Natural killer cell (primary cell): ENCODE data around the gene ALDH1A3. TPM values are rescaled to one million over a fixed set of nuclear protein-coding genes. Genes with fewer than 3 reads are reported as not detected.

ENCODE experiments used
- ATAC-seq, 3 donors: fragments of 150-1000 bp in 2 of 3; fragments of 200-7000 bp in 1 of 3; cut with Tn5 transposase; 1 replicate in 1 of 3; 2 replicates in 2 of 3; pipeline ENCODE4 v1.10.0; 2021; ENCODE audit warnings: mild to moderate bottlenecking in 2 of 3, moderate library complexity in 2 of 3
- DNase-seq, 2 donors: peaks; one replicate each; pipeline versions ENCODE4 v3.0.0 to v3.0.0-alpha.2; 2013 to 2021; ENCODE audit warnings: mixed read lengths in 1 of 2
- H3K27ac ChIP-seq: one replicate; pipeline ENCODE4 v1.5.1; 2013; ENCODE audit warnings: mild to moderate bottlenecking, low read length
- H3K27me3 ChIP-seq: one replicate; pipeline ENCODE4 v1.6.1; 2013; ENCODE audit warnings: low read length; ENCODE audit not compliant: control insufficient read depth, insufficient read depth
- H3K36me3 ChIP-seq: one replicate; pipeline ENCODE4 v1.6.1; 2013; ENCODE audit warnings: low read length; ENCODE audit not compliant: control insufficient read depth, insufficient read depth
- H3K4me1 ChIP-seq: one replicate; pipeline ENCODE4 v1.6.1; 2013; ENCODE audit warnings: low read length; ENCODE audit not compliant: control insufficient read depth, insufficient read depth
- H3K4me3 ChIP-seq: one replicate; pipeline ENCODE4 v1.5.1; 2013; ENCODE audit warnings: low read length
- H3K9me3 ChIP-seq: one replicate; pipeline ENCODE4 v1.6.1; 2013; ENCODE audit warnings: low read length; ENCODE audit not compliant: control insufficient read depth, insufficient read depth
- H3K27ac Mint-ChIP-seq, 2 donors: one replicate each; pipeline ENCODE4 v1.8.0; 2022; ENCODE audit warnings: mild to moderate bottlenecking in 2 of 2, mixed read lengths in 2 of 2, moderate library complexity in 1 of 2
- H3K27me3 Mint-ChIP-seq, 2 donors: one replicate each; pipeline ENCODE4 v1.8.0; 2022; ENCODE audit warnings: low read depth in 2 of 2, mixed read lengths in 2 of 2
- H3K36me3 Mint-ChIP-seq: one replicate; pipeline ENCODE4 v1.8.0; 2022; ENCODE audit warnings: mixed read lengths
- H3K4me1 Mint-ChIP-seq, 2 donors: one replicate each; pipeline ENCODE4 v1.8.0; 2022; ENCODE audit warnings: mixed read lengths in 2 of 2
- H3K4me3 Mint-ChIP-seq: one replicate; pipeline ENCODE4 v1.8.0; 2022; ENCODE audit warnings: mild to moderate bottlenecking, moderate library complexity, mixed read lengths
- H3K9me3 Mint-ChIP-seq, 2 donors: one replicate each; pipeline ENCODE4 v1.8.0; 2022; ENCODE audit warnings: mixed read lengths in 2 of 2
- CTCF ChIP-seq: fragments of 200-600 bp; IDR thresholded peaks from one replicate; pipeline ENCODE4 v1.8.0; 2022; ENCODE audit warnings: antibody characterized with exemption
- WGBS: methylation state at CpG from one replicate; pipeline ENCODE4 v1.1.7; 2013; ENCODE audit warnings: missing lambda C conversion rate; ENCODE audit not compliant: insufficient coverage; 5-methylcytosine and 5-hydroxymethylcytosine counted together
- intact Hi-C: fragments of 100-400 bp; cut with micrococcal nuclease; formaldehyde crosslinking; loops from one replicate; pipeline ENCODE4 v1.14.2; 2022
- total RNA-seq, 4 donors: library from RNA; stranded (reverse); fragments of 120-200 nt in 1 of 4; gene quantifications; one replicate each; pipeline versions ENCODE4 v1.2.3 to v1.2.4, GENCODE V29; 2013 to 2022

The ALDH1A3 gene
- total RNA-seq, 3 donors from 2014 or later (not counting 1 experiment from before 2014, with no cell fraction given), result not detected

GRCh38 chr15:100952566-100952965 lies 72.9 kb downstream of the ALDH1A3 start:
- Mint-ChIP-seq H3K36me3 (no peaks in the 10 kb centered on the region), H3K4me1 (no peaks in the 10 kb centered on the region), H3K9me3 (no peaks in the 10 kb centered on the region), H3K4me3 (no peak overlapping the region), H3K27ac (no peak overlapping the region), H3K27me3 (peaks cover 10 to 30% of the 10 kb centered on the region in 2 donors)
- intact Hi-C loops, result no loop called here
- Histone ChIP-seq H3K36me3 (no peaks in the 10 kb centered on the region), H3K4me1 (no peaks in the 10 kb centered on the region), H3K27me3 (no peaks in the 10 kb centered on the region), H3K4me3 (no peak overlapping the region), H3K27ac (no peak overlapping the region), H3K9me3 (no peaks in the 10 kb centered on the region)
- DNase-seq, result no peak
- no peak for ATAC-seq
- WGBS, result 83% methylated on average over 3 of the region's 3 CpGs
- no peak for TF ChIP-seq CTCF

GRCh38 chr15:100958326-100959065 lies 78.9 kb downstream of the ALDH1A3 start:
- peaks cover 2 to 39% of the 10 kb centered on the region in 2 donors for H3K27me3 Mint-ChIP-seq
- DNase-seq (no peak), ATAC-seq (no peak)
- H3K27ac ChIP-seq, result no peak overlapping the region
- no peak for TF ChIP-seq CTCF
- H3K36me3 ChIP-seq, result no peaks in the 10 kb centered on the region
- H3K27ac Mint-ChIP-seq, result no peak overlapping the region
- no peaks in the 10 kb centered on the region for H3K36me3 Mint-ChIP-seq
- H3K4me1 Mint-ChIP-seq, result no peaks in the 10 kb centered on the region
- no peaks in the 10 kb centered on the region for H3K4me1 ChIP-seq
- H3K9me3 ChIP-seq, result no peaks in the 10 kb centered on the region
- intact Hi-C loops, result no loop called here
- no peaks in the 10 kb centered on the region for H3K27me3 ChIP-seq
- H3K4me3 ChIP-seq, result no peak overlapping the region
- H3K9me3 Mint-ChIP-seq, result no peaks in the 10 kb centered on the region
- H3K4me3 Mint-ChIP-seq, result no peak overlapping the region
- 62% methylated on average over 10 of the region's 10 CpGs for WGBS

- intact Hi-C loops, result no loop called here
- WGBS, result 66% methylated on average over 13 of the region's 14 CpGs
Observed at GRCh38 chr15:100959066-100960050, 79.7 kb downstream of the ALDH1A3 start.

More at GRCh38 chr15:100959066-100960050, 79.7 kb downstream of the ALDH1A3 start:
- H3K4me1 Mint-ChIP-seq, result no peaks in the 10 kb centered on the region
- Histone ChIP-seq H3K4me1 (no peaks in the 10 kb centered on the region), H3K4me3 (no peak overlapping the region), H3K27me3 (peaks cover under 1% of the 10 kb centered on the region), H3K36me3 (no peaks in the 10 kb centered on the region), H3K9me3 (no peaks in the 10 kb centered on the region), H3K27ac (no peak overlapping the region)
- TF ChIP-seq CTCF, result no peak
- no peak overlapping the region for H3K27ac Mint-ChIP-seq
- no peaks in the 10 kb centered on the region for H3K36me3 Mint-ChIP-seq
- peaks cover 2 to 39% of the 10 kb centered on the region in 2 donors for H3K27me3 Mint-ChIP-seq
- H3K9me3 Mint-ChIP-seq, result no peaks in the 10 kb centered on the region
- no peak overlapping the region for H3K4me3 Mint-ChIP-seq
- peak in 1 of 3 donors; percentile 53 for ATAC-seq
- DNase-seq, result no peak

Other genes with a start within 250 kb of the ALDH1A3 start
- 1 to 10 TPM; 1.2 to 5.5 (median 3.2) TPM for gene LRRK1, start 39.5 kb downstream of the ALDH1A3 start, total RNA-seq